ENCODE measurements around the gene CDC34. TPM values are rescaled to one million over a fixed set of nuclear protein-coding genes. Genes with fewer than 3 reads are reported as not detected.

The CDC34 gene
- total RNA-seq, 1 experiment from 2014 or later = 151 TPM

DNA sequence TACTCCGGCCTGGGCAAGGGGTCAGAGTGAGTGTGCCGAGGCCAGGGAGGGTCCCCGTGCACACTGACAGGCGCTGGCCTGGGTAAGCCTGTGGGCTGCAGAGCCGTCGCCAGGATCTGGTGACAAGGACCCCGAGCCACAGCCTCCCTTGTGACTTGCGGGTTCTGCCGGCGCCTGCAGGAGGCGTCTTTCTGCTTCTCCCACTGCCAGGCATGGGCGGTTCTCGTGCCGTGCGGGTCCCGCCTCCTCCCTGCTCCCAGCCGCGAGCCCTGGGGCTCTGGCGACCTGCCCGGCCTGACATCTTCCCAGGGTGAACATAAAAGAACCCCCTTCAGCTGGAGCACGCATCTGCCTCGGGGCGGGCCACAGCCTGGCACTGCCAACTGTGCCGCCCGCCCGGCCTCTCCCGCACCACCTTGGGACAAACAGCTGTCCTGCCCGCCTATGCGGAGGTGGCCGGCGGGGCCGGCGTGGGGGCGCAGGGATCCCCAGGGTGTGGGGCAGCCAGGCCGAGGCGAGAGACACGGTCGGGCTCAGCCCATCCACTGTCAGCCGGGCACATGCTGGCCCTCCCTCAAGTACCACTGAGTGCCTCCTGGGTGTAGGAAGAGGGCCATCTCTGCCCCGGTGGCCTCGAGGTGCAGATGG, 56.7 kb downstream of the CDC34 start:
- DNase-seq (ENCODE audit: low spot score) = peak; percentile 68

DNA sequence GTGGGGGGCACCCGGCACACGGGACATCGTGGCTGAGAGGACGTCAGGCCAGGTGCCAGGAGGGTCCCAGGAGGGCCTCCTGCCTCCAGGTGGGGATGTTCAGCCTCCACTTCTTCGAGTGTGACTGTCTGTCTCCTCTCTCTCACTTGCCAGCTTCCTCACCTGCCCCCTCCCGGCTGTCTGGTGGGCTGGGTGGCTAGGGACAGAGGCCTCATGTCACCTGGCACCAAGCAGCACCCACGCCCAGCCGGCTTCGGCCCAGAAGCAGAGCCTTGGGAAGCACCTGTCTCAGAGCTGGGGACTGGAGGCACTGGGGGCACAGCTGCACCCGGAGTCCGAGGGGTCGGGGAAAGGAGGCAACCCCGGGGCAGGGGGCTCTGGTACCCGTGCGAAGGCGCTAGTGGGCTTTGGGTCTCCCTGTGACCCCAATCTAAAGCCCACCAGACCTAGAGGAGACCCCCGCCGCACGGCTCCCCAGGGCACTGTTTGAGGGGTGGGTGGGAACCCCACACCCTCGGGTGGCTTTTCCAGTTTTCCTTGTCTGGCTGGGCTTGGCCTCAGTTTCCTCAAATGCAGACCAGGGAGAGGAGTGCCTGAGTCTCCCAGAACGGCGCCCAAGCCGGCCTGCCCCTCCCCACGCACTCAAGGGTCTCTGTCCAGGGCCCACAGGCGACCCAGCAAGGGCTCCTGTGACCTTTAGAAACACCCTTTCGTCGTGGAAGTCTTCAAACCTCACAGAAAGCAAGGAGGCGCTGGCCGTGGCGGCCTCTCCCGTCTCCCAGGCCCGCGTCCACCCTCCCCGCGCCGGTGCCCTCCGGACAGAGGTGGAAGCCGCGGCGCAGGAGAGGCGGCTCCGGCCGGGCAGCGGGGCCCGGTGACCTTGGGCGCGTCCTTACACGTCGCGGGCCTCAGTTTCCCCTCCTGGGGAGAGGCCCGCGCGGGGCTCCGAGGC, 57.5 kb downstream of the CDC34 start:
- no peak for DNase-seq (ENCODE audit: low spot score)

DNA sequence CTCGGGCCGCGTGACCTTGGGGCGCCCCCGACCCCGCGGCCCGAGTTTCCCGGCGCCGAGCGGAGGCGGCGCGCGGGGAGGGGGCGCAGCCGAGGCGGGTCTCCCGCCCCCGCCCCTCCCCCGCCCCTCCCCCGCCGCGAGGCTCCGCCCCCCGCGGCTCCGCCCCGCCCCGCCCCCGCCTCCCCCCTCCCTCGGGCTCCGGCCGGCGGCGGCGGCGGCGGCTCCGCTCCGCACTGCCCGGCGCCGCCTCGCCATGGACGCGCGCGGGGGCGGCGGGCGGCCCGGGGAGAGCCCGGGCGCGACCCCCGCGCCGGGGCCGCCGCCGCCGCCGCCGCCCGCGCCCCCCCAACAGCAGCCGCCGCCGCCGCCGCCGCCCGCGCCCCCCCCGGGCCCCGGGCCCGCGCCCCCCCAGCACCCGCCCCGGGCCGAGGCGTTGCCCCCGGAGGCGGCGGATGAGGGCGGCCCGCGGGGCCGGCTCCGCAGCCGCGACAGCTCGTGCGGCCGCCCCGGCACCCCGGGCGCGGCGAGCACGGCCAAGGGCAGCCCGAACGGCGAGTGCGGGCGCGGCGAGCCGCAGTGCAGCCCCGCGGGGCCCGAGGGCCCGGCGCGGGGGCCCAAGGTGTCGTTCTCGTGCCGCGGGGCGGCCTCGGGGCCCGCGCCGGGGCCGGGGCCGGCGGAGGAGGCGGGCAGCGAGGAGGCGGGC, 58.3 kb downstream of the CDC34 start, which contains the start of gene HCN2:
TSS of gene HCN2 (plus strand) at position 189 of the 703 bp plus-strand sequence. CDS start at position 254, 65 bp downstream.
- DNase-seq (ENCODE audit: low spot score) = no peak

DNA sequence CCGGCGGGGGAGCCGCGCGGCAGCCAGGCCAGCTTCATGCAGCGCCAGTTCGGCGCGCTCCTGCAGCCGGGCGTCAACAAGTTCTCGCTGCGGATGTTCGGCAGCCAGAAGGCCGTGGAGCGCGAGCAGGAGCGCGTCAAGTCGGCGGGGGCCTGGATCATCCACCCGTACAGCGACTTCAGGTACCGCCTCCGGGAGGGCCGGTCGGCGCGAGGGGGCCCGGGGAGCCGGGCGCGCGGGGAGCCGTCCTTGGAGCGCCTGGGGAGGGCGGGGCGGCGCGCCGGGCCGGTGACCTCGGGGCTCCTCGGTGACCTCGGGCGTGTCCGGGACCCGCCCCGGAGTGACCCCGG, 58.8 kb downstream of the CDC34 start:
- no peak for DNase-seq (ENCODE audit: low spot score)

DNA sequence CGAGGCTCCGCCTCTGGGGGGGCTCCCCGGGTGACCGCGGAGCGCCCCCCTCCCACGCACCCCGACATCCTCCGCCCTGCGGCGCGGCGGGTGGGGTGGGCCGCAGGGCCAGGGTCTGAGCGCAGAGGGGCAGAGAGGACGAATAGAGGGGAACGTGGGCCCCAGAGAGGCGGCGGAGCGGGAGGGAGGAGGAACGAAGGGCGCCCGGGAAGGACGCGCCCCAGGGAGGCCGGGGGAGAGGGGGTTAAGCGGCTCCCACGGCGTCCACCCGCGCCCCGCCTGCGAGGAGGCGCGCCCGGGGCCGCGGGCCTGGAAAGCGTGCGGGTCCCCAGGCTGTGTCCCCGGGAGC, 59.2 kb downstream of the CDC34 start:
- DNase-seq (ENCODE audit: low spot score) = no peak

DNA sequence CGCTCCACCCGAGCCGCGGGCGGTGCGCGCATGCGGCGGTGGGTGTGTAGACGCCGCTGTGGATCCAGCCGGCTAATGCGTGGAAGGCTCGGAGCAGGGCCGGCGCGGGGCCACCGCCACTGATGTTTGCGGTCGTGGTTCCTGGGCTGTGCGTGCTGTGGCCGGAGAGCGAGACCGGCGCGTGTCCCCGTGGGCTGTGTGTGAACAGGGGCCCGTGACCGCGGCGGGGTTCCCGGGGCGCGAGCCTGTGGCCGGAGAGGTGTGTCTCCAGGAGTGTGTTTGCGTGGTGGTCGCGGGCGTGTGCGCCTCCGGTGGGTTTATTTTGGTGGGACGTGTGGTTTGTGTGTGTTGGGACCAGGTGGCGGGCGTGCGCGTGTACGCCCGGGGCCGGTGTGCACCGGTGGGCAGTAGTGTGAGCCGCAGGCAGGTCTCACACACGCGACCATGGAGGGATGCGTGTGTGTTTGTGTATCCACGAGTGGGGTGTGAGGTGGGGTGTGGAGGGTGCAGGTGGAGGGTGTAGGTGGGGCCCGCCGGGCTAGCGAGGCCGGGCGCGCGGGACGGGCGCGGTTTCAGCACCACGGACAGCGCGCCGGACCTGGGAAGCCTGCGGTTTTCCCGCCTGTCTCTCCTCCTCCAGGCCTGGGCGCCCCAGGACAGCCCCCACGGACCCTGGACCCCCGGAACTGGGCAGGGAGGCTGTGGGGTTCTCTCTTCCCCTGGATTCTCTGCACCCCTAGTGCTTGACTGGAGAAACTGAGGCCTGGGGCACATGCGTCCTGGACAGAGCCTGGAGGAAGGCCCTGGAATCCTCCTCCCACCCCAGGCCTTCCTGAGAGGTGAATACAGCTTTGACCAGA, 59.8 kb downstream of the CDC34 start:
- peak; percentile 32 for DNase-seq (ENCODE audit: low spot score)

Other genes with a start within 250 kb of the CDC34 start
- gene PLPP2, start 240.4 kb upstream of the CDC34 start, total RNA-seq (2014; rRNA removed; shearing (Covaris generic)) = 226 and 231 TPM in 2 replicates
- 20.8 and 29.8 TPM in 2 replicates for gene MIER2, start 187.0 kb upstream of the CDC34 start, total RNA-seq (2014; rRNA removed; shearing (Covaris generic))
- 0.58 TPM in 1 of 2 replicates, not detected in the other for gene C2CD4C, start 122.6 kb upstream of the CDC34 start, total RNA-seq (2014; rRNA removed; shearing (Covaris generic))
- 0.29 TPM in 1 of 2 replicates, not detected in the other for gene SHC2, start 70.7 kb upstream of the CDC34 start, total RNA-seq (2014; rRNA removed; shearing (Covaris generic))
- 0.31 TPM in 1 of 2 replicates, not detected in the other for gene MADCAM1, start 35.3 kb upstream of the CDC34 start, total RNA-seq (2014; rRNA removed; shearing (Covaris generic))
- gene TPGS1, start 24.3 kb upstream of the CDC34 start, total RNA-seq (2014; rRNA removed; shearing (Covaris generic)) = 25.8 and 32.9 TPM in 2 replicates
- 0.31 TPM in 1 of 2 replicates, not detected in the other for gene GZMM, start 12.3 kb downstream of the CDC34 start, total RNA-seq (2014; rRNA removed; shearing (Covaris generic))
- 725 and 781 TPM in 2 replicates for gene BSG, start 40.8 kb downstream of the CDC34 start, total RNA-seq (2014; rRNA removed; shearing (Covaris generic))
- gene HCN2, start 58.1 kb downstream of the CDC34 start, total RNA-seq (2014; rRNA removed; shearing (Covaris generic)) = 0.10 TPM in 1 of 2 replicates, not detected in the other
- gene POLRMT, start 101.8 kb downstream of the CDC34 start, total RNA-seq (2014; rRNA removed; shearing (Covaris generic)) = 74.3 and 89.6 TPM in 2 replicates
- gene FGF22, start 108.1 kb downstream of the CDC34 start, total RNA-seq (2014; rRNA removed; shearing (Covaris generic)) = 0.05 and 0.36 TPM in 2 replicates
- 123 TPM in 2 replicates for gene RNF126, start 131.5 kb downstream of the CDC34 start, total RNA-seq (2014; rRNA removed; shearing (Covaris generic))
- gene FSTL3, start 144.6 kb downstream of the CDC34 start, total RNA-seq (2014; rRNA removed; shearing (Covaris generic)) = 6.2 and 8.9 TPM in 2 replicates
- gene PRSS57, start 163.7 kb downstream of the CDC34 start, total RNA-seq (2014; rRNA removed; shearing (Covaris generic)) = not detected in 2 replicates
- gene PALM, start 177.2 kb downstream of the CDC34 start, total RNA-seq (2014; rRNA removed; shearing (Covaris generic)) = 0.13 TPM in 1 of 2 replicates, not detected in the other
- 206 and 211 TPM in 2 replicates for gene MISP, start 219.4 kb downstream of the CDC34 start, total RNA-seq (2014; rRNA removed; shearing (Covaris generic))

Measured in HT-29 (cell line).